GM08714 (cell line): ENCODE measurements around the gene P4HA3.

Experiments
- H3K4me3 ChIP-seq: fragments of 200-500 bp; sonication (Bioruptor generic); 2 replicates; pipeline ENCODE4 v1.5.1; 2014; ENCODE audit warnings: mild to moderate bottlenecking, low read length, inconsistent platforms
- ZNF274 ChIP-seq: IDR thresholded peaks from 2 replicates; pipeline ENCODE4 v1.6.1; 2012; ENCODE audit warnings: mild to moderate bottlenecking, low read depth, low read length

The P4HA3 gene

DNA sequence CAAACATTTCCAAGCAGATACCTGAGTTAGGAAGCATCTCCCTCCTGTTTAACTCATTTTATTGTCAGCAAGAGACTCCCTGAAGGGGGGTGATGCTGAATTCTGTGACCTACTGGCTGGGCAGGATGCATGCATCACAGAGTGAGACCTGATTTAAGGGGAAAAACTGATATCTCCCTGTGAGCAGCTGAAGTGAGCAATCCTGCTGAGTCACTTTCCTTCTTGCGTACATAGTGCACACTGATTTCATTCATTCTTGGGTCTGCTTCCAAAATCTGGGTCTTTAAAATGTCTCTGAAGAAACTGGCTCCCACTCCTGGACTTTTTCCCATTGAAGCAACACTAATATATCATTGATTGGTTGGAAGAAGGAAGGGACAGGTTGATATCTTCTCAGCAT, 23.3 kb downstream of the P4HA3 start:
- H3K4me3 ChIP-seq: no peak overlapping the region
- no peak for TF ChIP-seq ZNF274

DNA sequence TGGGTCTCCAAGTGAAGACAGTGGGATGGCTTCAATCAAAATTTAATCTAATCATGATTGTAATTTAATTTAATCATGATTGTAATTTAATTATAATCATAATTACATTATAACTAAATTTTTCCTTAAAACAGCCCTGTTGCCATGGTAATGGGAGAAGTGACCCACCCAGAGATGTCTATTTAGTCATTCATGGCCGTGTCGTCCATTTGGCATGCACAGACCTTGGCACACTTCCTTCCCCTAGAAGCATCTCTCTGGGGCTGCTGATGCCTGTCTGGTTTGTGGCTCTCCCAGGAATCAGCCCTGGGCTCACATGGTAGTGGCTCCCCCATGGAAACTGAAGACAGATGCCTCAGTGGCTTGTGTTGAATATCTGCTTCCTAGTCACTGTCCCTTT, 27.0 kb downstream of the P4HA3 start:
- no peak overlapping the region for H3K4me3 ChIP-seq
- TF ChIP-seq ZNF274: no peak

DNA sequence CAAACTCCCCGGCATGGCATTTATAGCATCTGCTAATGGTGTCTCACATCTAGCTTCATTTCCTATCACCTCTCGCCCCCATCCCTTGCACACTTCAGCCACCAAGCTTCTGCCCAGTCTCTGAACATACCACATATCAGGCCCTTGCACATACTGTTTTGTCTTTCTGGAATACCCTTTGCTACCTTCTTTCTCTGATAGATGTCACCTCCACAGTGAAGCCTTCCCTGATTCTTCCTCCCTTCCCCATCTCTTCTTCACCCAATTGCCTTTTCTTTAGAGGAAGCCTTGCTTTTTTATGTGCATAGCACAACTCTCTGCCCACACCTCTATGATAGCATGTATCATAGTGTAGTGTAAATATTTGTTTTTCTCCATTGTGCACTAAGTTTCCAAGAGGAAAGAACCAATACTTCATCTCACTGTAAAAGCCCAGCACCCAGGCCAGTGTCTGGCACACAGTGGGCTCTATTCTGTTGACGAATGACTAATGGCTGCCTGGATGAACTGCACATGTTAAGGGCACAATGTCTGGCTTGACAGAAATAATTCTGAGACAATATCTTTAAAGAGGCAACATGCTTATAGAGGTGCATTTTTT, 27.8 kb downstream of the P4HA3 start:
- TF ChIP-seq ZNF274: no peak
- no peak overlapping the region for H3K4me3 ChIP-seq

DNA sequence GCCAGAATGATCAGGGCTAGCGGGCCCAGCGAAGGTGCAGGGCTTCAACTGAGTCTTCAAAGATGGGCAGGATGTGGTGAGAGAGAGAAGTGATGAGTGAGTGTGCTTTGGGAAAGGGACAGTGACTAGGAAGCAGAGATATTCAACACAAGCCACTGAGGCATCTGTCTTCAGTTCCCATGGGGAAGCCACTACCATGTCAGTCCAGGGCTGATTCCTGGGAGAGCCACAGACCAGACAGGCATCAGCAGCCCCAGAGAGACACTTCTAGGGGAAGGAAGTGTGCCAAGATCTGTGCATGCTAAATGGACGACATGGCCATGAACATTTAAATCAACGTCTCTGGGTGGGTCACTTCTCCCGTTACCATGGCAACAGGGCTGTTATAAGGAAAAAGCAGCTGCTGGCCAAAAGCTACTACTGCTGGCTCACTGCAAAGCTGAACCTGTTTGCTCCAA, 28.5 kb downstream of the P4HA3 start:
- no peak for TF ChIP-seq ZNF274
- H3K4me3 ChIP-seq: no peak overlapping the region

DNA sequence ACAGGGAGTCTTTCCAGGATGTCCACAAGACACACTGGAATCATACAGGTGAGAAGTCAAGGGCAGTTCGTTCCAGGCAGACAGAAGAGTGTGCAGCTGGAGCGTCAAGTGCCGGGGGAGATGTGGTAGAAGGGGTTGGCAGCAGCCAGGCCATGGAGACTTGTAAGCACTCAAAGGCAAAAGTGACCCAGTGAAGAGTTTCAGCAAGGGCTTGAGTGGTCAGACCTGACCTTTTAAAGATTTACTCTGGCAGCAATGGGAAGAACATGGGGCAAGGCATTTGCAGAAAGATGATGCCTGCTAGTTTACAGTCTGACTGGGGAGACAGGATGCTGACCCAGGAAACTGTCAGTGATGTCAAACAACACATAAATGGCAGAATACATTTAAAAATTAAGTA, 29.0 kb downstream of the P4HA3 start:
- no peak overlapping the region for H3K4me3 ChIP-seq
- no peak for TF ChIP-seq ZNF274

DNA sequence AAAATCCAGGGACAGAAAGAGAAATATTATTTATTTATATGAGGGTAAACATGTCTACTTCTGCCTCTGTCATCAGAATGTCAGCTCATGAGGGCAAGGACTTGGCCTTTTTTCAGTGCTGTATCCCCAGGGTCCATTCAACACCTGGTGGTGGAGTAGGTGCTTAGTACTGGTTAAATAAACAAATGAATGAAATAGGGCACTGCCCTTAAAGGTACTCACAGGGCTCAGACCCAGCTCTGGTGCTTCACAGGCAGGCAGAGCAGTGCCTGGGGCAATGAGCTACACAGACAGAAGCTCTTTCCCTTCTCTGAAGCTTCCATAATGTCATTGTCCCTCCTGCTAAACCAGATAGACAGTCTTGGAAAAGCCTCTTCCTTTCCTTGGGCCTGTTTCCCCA, 30.9 kb downstream of the P4HA3 start:
- no peak overlapping the region for H3K4me3 ChIP-seq
- no peak for TF ChIP-seq ZNF274

DNA sequence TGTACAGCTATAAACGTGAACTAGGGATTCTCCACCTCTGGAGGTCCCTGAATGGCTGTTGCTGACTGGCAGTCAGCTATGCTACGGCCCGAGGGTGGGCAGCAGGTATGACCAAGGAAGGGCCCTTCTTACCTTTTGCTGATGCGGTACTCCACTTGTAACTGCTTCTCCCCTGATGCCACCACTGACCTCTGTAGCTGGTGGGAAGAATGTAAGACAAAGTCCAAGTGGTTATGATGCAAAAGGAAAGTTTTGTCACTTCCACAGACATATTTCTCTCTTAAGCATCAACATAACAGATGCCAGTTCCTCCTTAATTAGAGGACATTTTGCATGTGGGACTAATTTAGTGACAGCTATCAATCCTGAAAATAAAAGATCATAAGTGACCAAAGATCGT, 32.2 kb downstream of the P4HA3 start:
- no peak for TF ChIP-seq ZNF274
- no peak overlapping the region for H3K4me3 ChIP-seq

DNA sequence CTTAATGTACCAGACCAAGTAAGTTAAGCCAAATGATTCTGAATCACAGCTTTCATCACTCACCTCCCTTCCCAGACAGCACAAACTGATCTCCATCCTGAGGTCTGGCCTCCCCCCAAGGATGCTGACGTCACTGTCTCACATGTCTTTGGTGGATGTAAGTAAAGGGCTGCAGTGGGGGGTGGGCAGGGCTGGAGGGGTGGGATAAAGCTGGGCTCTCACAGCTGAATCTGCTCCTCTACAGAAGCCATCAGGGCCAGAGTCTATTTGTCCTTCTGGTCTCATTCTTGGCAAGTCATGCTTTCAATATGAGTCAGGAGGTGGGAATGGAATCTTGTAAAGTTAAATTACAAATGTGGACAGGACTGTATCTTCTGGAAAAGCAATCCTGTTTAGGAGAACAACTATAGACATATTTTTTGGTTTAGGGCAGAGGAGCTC, 32.7 kb downstream of the P4HA3 start:
- TF ChIP-seq ZNF274: no peak
- H3K4me3 ChIP-seq: no peak overlapping the region

DNA sequence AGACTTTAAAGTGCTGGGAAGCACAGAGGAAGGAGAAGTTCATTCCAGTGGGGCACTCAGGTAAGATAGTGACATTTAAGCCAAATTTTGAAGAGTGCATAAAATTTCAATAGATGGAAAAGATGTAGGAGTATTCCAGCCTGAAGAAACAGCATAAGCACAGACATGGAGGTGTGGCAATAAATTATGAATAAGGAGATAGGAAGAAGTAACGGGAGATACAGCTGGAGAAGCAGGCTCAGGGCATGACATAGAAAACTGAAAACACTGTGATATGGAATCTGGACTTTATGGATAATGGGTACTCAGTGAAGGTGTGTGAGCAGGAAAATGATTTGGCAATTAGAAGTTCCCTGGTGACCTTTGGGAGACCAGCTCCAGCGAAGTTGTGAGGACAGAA, 33.3 kb downstream of the P4HA3 start:
- H3K4me3 ChIP-seq: no peak overlapping the region
- TF ChIP-seq ZNF274: no peak

DNA sequence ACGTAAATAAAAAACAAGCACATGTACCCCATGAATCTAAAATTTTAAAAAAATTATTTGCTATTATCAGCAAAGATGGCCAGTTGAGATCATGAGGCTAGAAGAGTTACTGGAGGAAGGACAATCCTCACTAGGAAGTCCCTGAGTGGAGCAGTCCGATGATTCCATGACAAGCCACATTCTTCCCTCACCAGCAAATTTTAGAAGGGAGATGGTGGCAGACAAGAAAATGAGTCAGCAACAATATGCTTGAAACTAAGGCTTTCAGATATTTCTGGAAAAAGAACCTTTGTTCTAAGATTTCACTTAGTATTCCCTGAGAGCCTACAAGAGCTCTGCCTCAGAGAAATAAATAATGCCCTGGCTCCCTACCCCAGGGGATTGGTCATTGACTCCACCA, 34.9 kb downstream of the P4HA3 start:
- no peak overlapping the region for H3K4me3 ChIP-seq
- no peak for TF ChIP-seq ZNF274

DNA sequence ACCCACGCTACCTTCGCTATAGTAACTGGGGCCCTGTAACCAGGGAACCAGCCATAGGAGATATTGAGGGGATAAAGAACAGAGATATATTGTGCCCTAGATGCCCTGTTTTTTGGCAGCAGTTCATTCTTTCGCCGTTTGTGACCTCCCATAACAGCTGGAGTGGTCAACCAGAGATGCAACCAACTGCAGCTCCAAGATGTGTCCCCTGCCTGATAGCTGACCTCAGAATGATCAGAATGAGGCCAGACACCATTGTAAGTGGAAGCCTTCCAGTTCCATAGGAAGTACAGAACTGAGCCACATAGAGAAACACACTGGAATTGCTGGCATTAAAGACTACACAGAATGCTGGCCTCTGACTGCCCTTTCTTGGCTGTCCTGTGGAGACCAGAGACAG, 39.2 kb downstream of the P4HA3 start:
- TF ChIP-seq ZNF274: no peak
- no peak overlapping the region for H3K4me3 ChIP-seq

DNA sequence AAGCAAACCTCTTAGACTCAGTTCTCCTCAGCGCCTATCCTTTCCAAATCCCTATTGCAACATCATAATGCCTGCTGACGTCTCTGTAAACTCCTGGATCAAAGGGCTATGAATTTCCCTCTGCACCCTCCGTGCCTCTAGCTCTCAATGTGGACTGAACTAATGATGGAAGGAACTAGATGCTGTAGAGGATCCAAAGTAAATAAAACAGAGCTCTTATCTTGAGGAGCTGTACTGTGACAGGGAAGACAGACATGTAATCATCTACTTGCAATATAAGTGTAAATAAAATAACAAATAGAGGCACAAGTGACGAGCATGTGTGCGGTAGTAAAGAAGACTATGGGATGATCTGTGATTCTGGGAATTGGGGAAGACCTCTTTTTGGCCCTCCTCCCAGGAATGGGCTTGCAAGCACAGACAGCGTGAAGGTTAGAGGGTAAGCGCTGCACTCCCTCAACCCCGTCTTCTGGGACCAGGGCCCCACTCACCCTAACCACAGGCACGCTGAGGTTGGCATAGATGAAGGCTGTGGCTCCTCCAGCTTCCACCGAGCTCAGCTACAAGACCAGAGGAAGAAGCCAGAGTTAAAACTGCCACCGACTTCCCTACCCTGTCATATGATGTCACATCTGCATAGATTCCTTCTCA, 42.2 kb downstream of the P4HA3 start:
- H3K4me3 ChIP-seq: no peak overlapping the region
- TF ChIP-seq ZNF274: no peak

DNA sequence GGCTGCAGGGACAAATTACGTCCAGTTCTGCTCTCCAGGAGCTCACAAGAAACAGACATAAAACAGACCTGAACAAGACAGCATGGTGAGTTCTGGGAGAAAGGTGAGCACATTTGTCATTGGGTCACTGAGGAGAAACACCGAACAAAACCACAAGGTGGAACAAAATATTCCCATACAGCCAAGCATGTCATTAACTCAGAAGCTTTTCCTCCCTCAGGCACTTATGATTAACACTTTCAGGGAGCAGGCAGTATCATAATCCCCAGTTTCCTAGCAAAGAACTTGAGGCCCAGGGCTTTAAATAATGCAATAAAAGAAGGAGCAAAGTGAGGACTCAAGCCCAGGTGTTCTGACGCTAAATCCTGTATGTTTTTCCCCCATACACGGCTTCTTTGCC, 43.0 kb downstream of the P4HA3 start:
- TF ChIP-seq ZNF274: no peak

DNA sequence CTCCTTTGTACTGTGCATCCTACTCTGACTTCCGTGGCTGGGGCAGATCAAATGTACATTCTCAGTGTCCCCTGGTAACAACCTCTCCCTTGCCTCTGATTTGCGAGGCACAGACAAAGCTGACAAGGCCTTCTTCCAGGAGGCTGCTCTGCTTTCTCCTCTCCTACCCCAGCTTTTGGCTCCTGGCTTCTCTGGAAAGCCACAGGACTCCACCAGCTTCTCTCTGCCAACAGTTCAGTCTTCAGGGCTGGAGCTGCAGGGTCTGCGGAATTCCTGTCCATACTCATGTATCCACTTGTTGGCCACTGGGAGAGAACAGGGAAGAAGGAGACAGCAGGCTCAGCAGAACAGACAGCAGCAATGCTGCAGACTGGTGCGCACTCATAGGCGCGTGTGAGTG, 44.4 kb downstream of the P4HA3 start:
- no peak for TF ChIP-seq ZNF274
- H3K4me3 ChIP-seq: no peak overlapping the region

More for the DNA sequence above, 43.0 kb downstream of the P4HA3 start:
- no peak overlapping the region for H3K4me3 ChIP-seq

DNA sequence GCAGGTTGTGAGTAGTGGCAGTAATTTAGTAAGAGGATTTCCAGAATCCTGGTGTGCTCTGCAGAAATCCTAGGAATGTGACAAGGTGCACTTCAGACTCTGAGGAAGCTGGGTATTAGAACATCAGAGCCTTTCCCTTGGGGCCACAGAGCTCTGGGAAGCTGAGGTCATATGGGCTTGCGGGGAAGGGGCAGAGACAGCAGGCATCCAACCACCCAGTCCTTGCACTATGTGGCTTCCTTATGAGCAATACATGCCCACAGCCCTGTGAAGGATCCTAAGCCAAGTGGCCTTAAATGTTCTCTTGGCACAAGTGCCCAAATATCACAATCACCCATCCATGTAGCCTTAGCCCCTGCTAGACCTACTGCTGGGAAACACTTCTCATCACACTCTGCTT, 46.2 kb downstream of the P4HA3 start:
- no peak for TF ChIP-seq ZNF274
- H3K4me3 ChIP-seq: no peak overlapping the region

DNA sequence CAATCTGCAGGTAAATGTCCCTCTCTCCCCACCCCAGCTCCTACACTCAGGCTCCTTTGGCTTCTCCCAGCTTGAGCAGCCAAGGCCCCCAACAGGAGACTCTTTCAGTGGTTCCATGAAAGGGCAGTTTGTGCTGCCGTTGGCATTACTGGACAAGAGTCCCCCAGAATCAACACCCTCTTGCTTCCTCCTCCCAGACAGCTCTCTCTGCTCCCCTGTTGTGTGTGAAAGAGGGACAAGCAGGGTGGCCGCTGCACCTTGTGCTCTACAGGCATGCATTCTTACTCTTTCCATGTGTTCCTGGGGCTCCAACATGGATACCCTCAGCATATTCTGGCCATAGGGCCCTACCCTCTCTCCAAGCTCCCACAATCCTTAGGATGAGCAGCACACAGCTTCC, 48.7 kb downstream of the P4HA3 start:
- TF ChIP-seq ZNF274: no peak
- no peak overlapping the region for H3K4me3 ChIP-seq
